ENCODE measurements around the gene SUSD1.

SUSD1 gene

GRCh38 chr9:112041199-112041535 is 133.9 kb downstream of the SUSD1 start:
- H3K4me3 ChIP-seq (ENCODE audit: low read depth, low read length): no peak overlapping the region
- DNase-seq (ENCODE audit: low read depth): no peak
- no peak for TF ChIP-seq MAX (IDR thresholded peaks at IDR 0.05; ENCODE audit: low read depth, low read length)
- no peak for TF ChIP-seq POLR2A (IDR thresholded peaks at IDR 0.05; ENCODE audit: extremely low read depth, insufficient read length)
- TF ChIP-seq MYC (IDR thresholded peaks at IDR 0.05; ENCODE audit: low read depth, low read length): no peak
- TF ChIP-seq, protein P1, sequence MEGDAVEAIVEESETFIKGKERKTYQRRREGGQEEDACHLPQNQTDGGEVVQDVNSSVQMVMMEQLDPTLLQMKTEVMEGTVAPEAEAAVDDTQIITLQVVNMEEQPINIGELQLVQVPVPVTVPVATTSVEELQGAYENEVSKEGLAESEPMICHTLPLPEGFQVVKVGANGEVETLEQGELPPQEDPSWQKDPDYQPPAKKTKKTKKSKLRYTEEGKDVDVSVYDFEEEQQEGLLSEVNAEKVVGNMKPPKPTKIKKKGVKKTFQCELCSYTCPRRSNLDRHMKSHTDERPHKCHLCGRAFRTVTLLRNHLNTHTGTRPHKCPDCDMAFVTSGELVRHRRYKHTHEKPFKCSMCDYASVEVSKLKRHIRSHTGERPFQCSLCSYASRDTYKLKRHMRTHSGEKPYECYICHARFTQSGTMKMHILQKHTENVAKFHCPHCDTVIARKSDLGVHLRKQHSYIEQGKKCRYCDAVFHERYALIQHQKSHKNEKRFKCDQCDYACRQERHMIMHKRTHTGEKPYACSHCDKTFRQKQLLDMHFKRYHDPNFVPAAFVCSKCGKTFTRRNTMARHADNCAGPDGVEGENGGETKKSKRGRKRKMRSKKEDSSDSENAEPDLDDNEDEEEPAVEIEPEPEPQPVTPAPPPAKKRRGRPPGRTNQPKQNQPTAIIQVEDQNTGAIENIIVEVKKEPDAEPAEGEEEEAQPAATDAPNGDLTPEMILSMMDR (IDR thresholded peaks at IDR 0.05; ENCODE audit: low read depth, low read length): no peak

GRCh38 chr9:112038017-112038408 is 137.1 kb downstream of the SUSD1 start:
- H3K4me3 ChIP-seq (ENCODE audit: low read depth, low read length): no peak overlapping the region
- TF ChIP-seq MAX (IDR thresholded peaks at IDR 0.05; ENCODE audit: low read depth, low read length) (no peak), MYC (IDR thresholded peaks at IDR 0.05; ENCODE audit: low read depth, low read length) (no peak), POLR2A (IDR thresholded peaks at IDR 0.05; ENCODE audit: extremely low read depth, insufficient read length) (no peak)
- TF ChIP-seq, protein P1 (IDR thresholded peaks at IDR 0.05; ENCODE audit: low read depth, low read length): no peak
- DNase-seq (ENCODE audit: low read depth): no peak

GRCh38 chr9:112037281-112038016 is 137.6 kb downstream of the SUSD1 start:
- peak; percentile 76 for DNase-seq (ENCODE audit: low read depth)
- no peak overlapping the region for H3K4me3 ChIP-seq (ENCODE audit: low read depth, low read length)
- TF ChIP-seq, protein P1 (IDR thresholded peaks at IDR 0.05; ENCODE audit: low read depth, low read length): no peak
- TF ChIP-seq MYC (IDR thresholded peaks at IDR 0.05; ENCODE audit: low read depth, low read length): no peak; the same call in 1 of the 2 replicates
- no peak for TF ChIP-seq POLR2A (IDR thresholded peaks at IDR 0.05; ENCODE audit: extremely low read depth, insufficient read length)
- TF ChIP-seq MAX (IDR thresholded peaks at IDR 0.05; ENCODE audit: low read depth, low read length): peak; percentile 69

DNA sequence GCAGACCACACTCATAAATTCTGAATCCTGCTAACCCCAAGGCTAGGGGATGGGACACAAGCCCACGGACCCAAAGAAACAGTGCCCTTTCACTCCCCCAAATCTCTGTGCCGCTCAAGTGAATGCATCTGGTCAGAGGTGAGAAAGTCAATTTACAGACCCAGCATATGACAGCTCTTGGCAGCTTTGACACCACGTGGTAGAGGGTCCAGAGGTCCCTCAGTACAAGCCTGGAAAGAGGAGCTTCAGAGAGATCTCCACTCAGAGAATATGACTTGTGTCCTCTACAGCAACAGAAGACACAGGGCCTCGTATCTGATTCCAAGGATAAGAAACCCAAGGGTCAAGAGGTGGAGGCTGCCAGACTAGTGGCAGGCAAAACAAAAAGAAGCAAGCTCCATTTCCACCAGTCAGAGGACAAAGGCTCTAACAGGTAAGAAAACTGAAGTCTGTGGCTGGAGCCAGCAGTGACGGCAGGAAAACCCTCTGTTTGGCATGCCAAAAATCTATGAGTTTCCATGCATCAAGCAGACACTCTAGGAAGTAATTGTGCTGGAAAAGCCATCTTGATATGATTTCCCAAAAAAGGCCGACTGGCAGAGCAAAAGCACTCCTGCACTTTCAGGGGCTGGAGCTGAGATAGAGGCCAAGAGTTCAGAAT is 139.8 kb downstream of the SUSD1 start:
- H3K4me3 ChIP-seq (ENCODE audit: low read depth, low read length): no peak overlapping the region
- DNase-seq (ENCODE audit: low read depth): no peak
- TF ChIP-seq MAX (IDR thresholded peaks at IDR 0.05; ENCODE audit: low read depth, low read length) (no peak), POLR2A (IDR thresholded peaks at IDR 0.05; ENCODE audit: extremely low read depth, insufficient read length) (no peak), MYC (IDR thresholded peaks at IDR 0.05; ENCODE audit: low read depth, low read length) (no peak)
- TF ChIP-seq, protein P1 (IDR thresholded peaks at IDR 0.05; ENCODE audit: low read depth, low read length): no peak

- no peak for DNase-seq (ENCODE audit: low read depth)
- no peak overlapping the region for H3K4me3 ChIP-seq (ENCODE audit: low read depth, low read length)
- TF ChIP-seq, protein P1 (IDR thresholded peaks at IDR 0.05; ENCODE audit: low read depth, low read length): no peak
- TF ChIP-seq MAX (IDR thresholded peaks at IDR 0.05; ENCODE audit: low read depth, low read length) (no peak), POLR2A (IDR thresholded peaks at IDR 0.05; ENCODE audit: extremely low read depth, insufficient read length) (no peak), MYC (IDR thresholded peaks at IDR 0.05; ENCODE audit: low read depth, low read length) (no peak)
Observed at GRCh38 chr9:112034216-112034611, 140.9 kb downstream of the SUSD1 start.
